SK-N-SH treated with all-trans-retinoic acid at 6 μM for 48 hours (cell line): ENCODE results near the gene ELMO1.

Experiments used
- ATAC-seq: fragments of 200-7000 bp; cut with Tn5 transposase; 3 replicates; pipeline ENCODE4 v1.9.1; 2020; ENCODE audit warnings: mild to moderate bottlenecking, moderate library complexity
- ARNTL ChIP-seq: fragments of 450-650 bp; formaldehyde crosslinking; IDR thresholded peaks from 2 replicates; pipeline ENCODE4 v1.5.0; 2020; ENCODE audit warnings: low read depth, mild to moderate bottlenecking, moderate library complexity, borderline replicate concordance
- BACH2 ChIP-seq: fragments of 250-450 bp; sonication (Bioruptor Pico); IDR thresholded peaks from 2 replicates; pipeline ENCODE4 v1.9.0; 2021; ENCODE audit warnings: mild to moderate bottlenecking, borderline replicate concordance
- CREB5 ChIP-seq: fragments of 250-450 bp; sonication (Bioruptor Pico); IDR thresholded peaks from 2 replicates; pipeline ENCODE4 v1.5.1; 2020; ENCODE audit warnings: low read depth, mild to moderate bottlenecking, moderate library complexity
- CSDC2 ChIP-seq: fragments of 250-450 bp; sonication (Bioruptor Pico); IDR thresholded peaks from 2 replicates; pipeline ENCODE4 v1.5.0; 2020; ENCODE audit warnings: mild to moderate bottlenecking, moderate library complexity
- CSRNP3 ChIP-seq: fragments of 250-450 bp; sonication (Bioruptor Pico); IDR thresholded peaks from 2 replicates; pipeline ENCODE4 v1.5.1; 2021; ENCODE audit warnings: mild to moderate bottlenecking, moderate library complexity
- ESRRG ChIP-seq: fragments of 250-450 bp; sonication (Bioruptor Pico); IDR thresholded peaks from 2 replicates; pipeline ENCODE4 v1.6.1; 2021; ENCODE audit warnings: mild to moderate bottlenecking
- GLIS3 ChIP-seq: fragments of 250-450 bp; sonication (Bioruptor Pico); IDR thresholded peaks from 2 replicates; pipeline ENCODE4 v1.5.0; 2020; ENCODE audit warnings: mild to moderate bottlenecking, moderate library complexity
- ISL1 ChIP-seq: fragments of 250-450 bp; sonication (Bioruptor Pico); IDR thresholded peaks from 2 replicates; pipeline ENCODE4 v2.1.2; 2022; ENCODE audit warnings: mild to moderate bottlenecking, moderate library complexity
- OSR1 ChIP-seq: fragments of 250-450 bp; sonication (Bioruptor Pico); IDR thresholded peaks from 2 replicates; pipeline ENCODE4 v1.8.0; 2022; ENCODE audit warnings: moderate library complexity, mild to moderate bottlenecking, inconsistent platforms
- PPARA ChIP-seq: fragments of 250-450 bp; sonication (Bioruptor Pico); IDR thresholded peaks from 2 replicates; pipeline ENCODE4 v1.5.0; 2020; ENCODE audit warnings: mild to moderate bottlenecking, borderline replicate concordance
- RARB ChIP-seq: fragments of 250-450 bp; sonication (Bioruptor Pico); IDR thresholded peaks from 2 replicates; pipeline ENCODE4 v1.8.0; 2021; ENCODE audit warnings: mild to moderate bottlenecking, moderate library complexity
- SNAI2 ChIP-seq: fragments of 250-450 bp; sonication (Bioruptor Pico); IDR thresholded peaks from 2 replicates; pipeline ENCODE4 v1.5.0; 2020; ENCODE audit warnings: mild to moderate bottlenecking, moderate library complexity
- TCF4 ChIP-seq: fragments of 250-450 bp; sonication (Bioruptor Pico); IDR thresholded peaks from 2 replicates; pipeline ENCODE4 v1.8.0; 2021; ENCODE audit warnings: mild to moderate bottlenecking, moderate library complexity, borderline replicate concordance
- TOX ChIP-seq: fragments of 250-450 bp; sonication (Bioruptor Pico); IDR thresholded peaks from 2 replicates; pipeline ENCODE4 v1.8.0; 2021; ENCODE audit warnings: mild to moderate bottlenecking, moderate library complexity, borderline replicate concordance
- ZFP3 ChIP-seq: fragments of 250-450 bp; sonication (Bioruptor Pico); IDR thresholded peaks from 2 replicates; pipeline ENCODE4 v1.5.0; 2020; ENCODE audit warnings: mild to moderate bottlenecking, moderate library complexity
- ZFP30 ChIP-seq: fragments of 450-650 bp; formaldehyde crosslinking; IDR thresholded peaks from 2 replicates; pipeline ENCODE4 v1.5.0; 2022; ENCODE audit warnings: mild to moderate bottlenecking, moderate library complexity
- ZNF565 ChIP-seq: fragments of 450-650 bp; formaldehyde crosslinking; conservative IDR thresholded peaks from 2 replicates; pipeline ENCODE4 v1.5.0; 2020; ENCODE audit warnings: low read depth, mild to moderate bottlenecking, moderate library complexity
- ZNF70 ChIP-seq: fragments of 450-650 bp; formaldehyde crosslinking; IDR thresholded peaks from 2 replicates; pipeline ENCODE4 v1.5.0; 2020; ENCODE audit warnings: mild to moderate bottlenecking, moderate library complexity
- ZNF8 ChIP-seq: fragments of 450-650 bp; formaldehyde crosslinking; IDR thresholded peaks from 2 replicates; pipeline ENCODE4 v1.5.0; 2020; ENCODE audit warnings: mild to moderate bottlenecking, moderate library complexity
- TF ChIP-seq, protein P1 (sequence below): fragments of 250-450 bp; sonication (Bioruptor Pico); IDR thresholded peaks from 2 replicates; pipeline ENCODE4 v1.5.0; 2020; ENCODE audit warnings: mild to moderate bottlenecking, moderate library complexity
- TF ChIP-seq, protein P2 (sequence below): fragments of 250-450 bp; sonication (Bioruptor Pico); IDR thresholded peaks from 2 replicates; pipeline ENCODE4 v1.8.0; 2020; ENCODE audit warnings: mild to moderate bottlenecking, moderate library complexity, borderline replicate concordance

The ELMO1 gene

DNA sequence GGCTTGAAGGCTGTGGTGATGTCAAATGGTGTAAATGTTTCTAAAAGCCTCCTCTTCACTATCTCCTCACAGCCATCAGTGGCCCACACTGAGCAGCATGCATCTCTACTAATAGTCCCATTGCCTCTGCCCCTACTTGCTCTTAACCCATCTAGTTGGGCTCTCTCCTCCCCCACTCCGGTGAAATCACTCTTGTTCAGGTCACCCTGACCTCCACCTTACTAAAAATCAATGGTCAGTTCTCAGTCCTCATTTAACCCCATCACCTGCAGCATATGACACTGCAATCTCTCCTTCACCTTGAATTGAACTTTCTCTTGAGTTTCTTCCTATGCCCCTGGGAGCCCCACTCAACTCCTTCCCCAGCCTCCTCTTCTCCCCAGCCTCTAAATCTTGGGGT, 369.2 kb downstream of the ELMO1 start:
- TF ChIP-seq, protein P1, sequence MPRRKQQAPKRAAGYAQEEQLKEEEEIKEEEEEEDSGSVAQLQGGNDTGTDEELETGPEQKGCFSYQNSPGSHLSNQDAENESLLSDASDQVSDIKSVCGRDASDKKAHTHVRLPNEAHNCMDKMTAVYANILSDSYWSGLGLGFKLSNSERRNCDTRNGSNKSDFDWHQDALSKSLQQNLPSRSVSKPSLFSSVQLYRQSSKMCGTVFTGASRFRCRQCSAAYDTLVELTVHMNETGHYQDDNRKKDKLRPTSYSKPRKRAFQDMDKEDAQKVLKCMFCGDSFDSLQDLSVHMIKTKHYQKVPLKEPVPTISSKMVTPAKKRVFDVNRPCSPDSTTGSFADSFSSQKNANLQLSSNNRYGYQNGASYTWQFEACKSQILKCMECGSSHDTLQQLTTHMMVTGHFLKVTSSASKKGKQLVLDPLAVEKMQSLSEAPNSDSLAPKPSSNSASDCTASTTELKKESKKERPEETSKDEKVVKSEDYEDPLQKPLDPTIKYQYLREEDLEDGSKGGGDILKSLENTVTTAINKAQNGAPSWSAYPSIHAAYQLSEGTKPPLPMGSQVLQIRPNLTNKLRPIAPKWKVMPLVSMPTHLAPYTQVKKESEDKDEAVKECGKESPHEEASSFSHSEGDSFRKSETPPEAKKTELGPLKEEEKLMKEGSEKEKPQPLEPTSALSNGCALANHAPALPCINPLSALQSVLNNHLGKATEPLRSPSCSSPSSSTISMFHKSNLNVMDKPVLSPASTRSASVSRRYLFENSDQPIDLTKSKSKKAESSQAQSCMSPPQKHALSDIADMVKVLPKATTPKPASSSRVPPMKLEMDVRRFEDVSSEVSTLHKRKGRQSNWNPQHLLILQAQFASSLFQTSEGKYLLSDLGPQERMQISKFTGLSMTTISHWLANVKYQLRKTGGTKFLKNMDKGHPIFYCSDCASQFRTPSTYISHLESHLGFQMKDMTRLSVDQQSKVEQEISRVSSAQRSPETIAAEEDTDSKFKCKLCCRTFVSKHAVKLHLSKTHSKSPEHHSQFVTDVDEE = no peak
- no peak for TF ChIP-seq GLIS3 (CRISPR knock-in tag)
- TF ChIP-seq OSR1 = no peak
- no peak for TF ChIP-seq ZNF565
- TF ChIP-seq ESRRG (CRISPR knock-in tag) = no peak
- TF ChIP-seq RARB (CRISPR knock-in tag) = no peak
- TF ChIP-seq, protein P2, sequence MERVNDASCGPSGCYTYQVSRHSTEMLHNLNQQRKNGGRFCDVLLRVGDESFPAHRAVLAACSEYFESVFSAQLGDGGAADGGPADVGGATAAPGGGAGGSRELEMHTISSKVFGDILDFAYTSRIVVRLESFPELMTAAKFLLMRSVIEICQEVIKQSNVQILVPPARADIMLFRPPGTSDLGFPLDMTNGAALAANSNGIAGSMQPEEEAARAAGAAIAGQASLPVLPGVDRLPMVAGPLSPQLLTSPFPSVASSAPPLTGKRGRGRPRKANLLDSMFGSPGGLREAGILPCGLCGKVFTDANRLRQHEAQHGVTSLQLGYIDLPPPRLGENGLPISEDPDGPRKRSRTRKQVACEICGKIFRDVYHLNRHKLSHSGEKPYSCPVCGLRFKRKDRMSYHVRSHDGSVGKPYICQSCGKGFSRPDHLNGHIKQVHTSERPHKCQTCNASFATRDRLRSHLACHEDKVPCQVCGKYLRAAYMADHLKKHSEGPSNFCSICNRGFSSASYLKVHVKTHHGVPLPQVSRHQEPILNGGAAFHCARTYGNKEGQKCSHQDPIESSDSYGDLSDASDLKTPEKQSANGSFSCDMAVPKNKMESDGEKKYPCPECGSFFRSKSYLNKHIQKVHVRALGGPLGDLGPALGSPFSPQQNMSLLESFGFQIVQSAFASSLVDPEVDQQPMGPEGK = no peak
- TF ChIP-seq ZFP30 (CRISPR knock-in tag) = no peak
- no peak for TF ChIP-seq TCF4 (CRISPR knock-in tag)
- no peak for TF ChIP-seq ISL1 (CRISPR knock-in tag)
- TF ChIP-seq BACH2 (CRISPR knock-in tag) = no peak
- no peak for TF ChIP-seq PPARA (CRISPR knock-in tag)
- no peak for TF ChIP-seq ZFP3
- TF ChIP-seq CSDC2 (CRISPR knock-in tag) = no peak
- no peak for TF ChIP-seq ZNF70
- TF ChIP-seq ZNF8 (CRISPR knock-in tag) = no peak
- ATAC-seq = no peak

- ATAC-seq = no peak
- TF ChIP-seq SNAI2 (CRISPR knock-in tag) = no peak
- TF ChIP-seq PPARA (CRISPR knock-in tag) = no peak
- TF ChIP-seq CREB5 = no peak
- TF ChIP-seq ZNF70 = no peak
- TF ChIP-seq, protein P1 = no peak
- TF ChIP-seq ZNF565 = no peak
- TF ChIP-seq ISL1 (CRISPR knock-in tag) = no peak
- TF ChIP-seq OSR1 = no peak
- no peak for TF ChIP-seq ZNF8 (CRISPR knock-in tag)
- no peak for TF ChIP-seq TOX
- no peak for TF ChIP-seq ARNTL (CRISPR knock-in tag)
- TF ChIP-seq RARB (CRISPR knock-in tag) = no peak
- no peak for TF ChIP-seq CSDC2 (CRISPR knock-in tag)
- TF ChIP-seq GLIS3 (CRISPR knock-in tag) = no peak
- TF ChIP-seq, all 23 proteins: peak for 0
Measured at GRCh38 chr7:37076668-37077067, 372.0 kb downstream of the ELMO1 start.

GRCh38 chr7:37074370-37074769, 374.3 kb downstream of the ELMO1 start:
- TF ChIP-seq CREB5 = no peak
- no peak for TF ChIP-seq PPARA (CRISPR knock-in tag)
- TF ChIP-seq CSRNP3 = no peak
- ATAC-seq = no peak
